Mesendoderm (in vitro differentiated cells): ENCODE results near the gene SCN4A.

ENCODE experiments used
- DNase-seq: peaks from one replicate; pipeline ENCODE4 v3.0.0; 2013
- H2AK5ac ChIP-seq: 2 replicates; pipeline ENCODE4 v1.6.1; 2013; ENCODE audit warnings: low read length, inconsistent platforms
- H2BK120ac ChIP-seq: 2 replicates; pipeline ENCODE4 v1.6.1; 2013; ENCODE audit warnings: low read depth, mild to moderate bottlenecking, low read length, moderate library complexity, mixed read lengths
- H2BK15ac ChIP-seq: replicated peaks from 2 replicates; pipeline ENCODE4 v1.6.1; 2013; ENCODE audit warnings: low read depth, mild to moderate bottlenecking, moderate library complexity
- H2BK5ac ChIP-seq: 2 replicates; pipeline ENCODE4 v1.6.1; 2013; ENCODE audit warnings: low read length, inconsistent platforms
- H3K18ac ChIP-seq: 2 replicates; pipeline ENCODE4 v1.6.1; 2013; ENCODE audit warnings: mild to moderate bottlenecking, low read length, mixed read lengths
- H3K23ac ChIP-seq: one replicate; pipeline ENCODE4 v1.6.1; 2013; ENCODE audit warnings: low read length
- H3K27ac ChIP-seq: 2 replicates; pipeline ENCODE4 v1.5.1; 2013; ENCODE audit warnings: low read depth, mild to moderate bottlenecking, inconsistent platforms, low read length, moderate library complexity
- H3K27me3 ChIP-seq: 2 replicates; pipeline ENCODE4 v1.6.1; 2013; ENCODE audit warnings: low read length, control low read depth, mild to moderate bottlenecking, inconsistent platforms; ENCODE audit not compliant: insufficient read depth, poor library complexity
- H3K36me3 ChIP-seq: 2 replicates; pipeline ENCODE4 v1.6.1; 2013; ENCODE audit warnings: low read length, inconsistent platforms; ENCODE audit not compliant: control insufficient read depth, insufficient read depth
- H3K4ac ChIP-seq: one replicate; pipeline ENCODE4 v1.6.1; 2013; ENCODE audit warnings: low read depth, mild to moderate bottlenecking, low read length, moderate library complexity
- H3K4me1 ChIP-seq: 2 replicates; pipeline ENCODE4 v1.6.1; 2013; ENCODE audit warnings: low read depth, low read length, inconsistent platforms; ENCODE audit not compliant: control insufficient read depth
- H3K4me2 ChIP-seq: 2 replicates; pipeline ENCODE4 v1.6.1; 2013; ENCODE audit warnings: low read length
- H3K4me3 ChIP-seq: 2 replicates; pipeline ENCODE4 v1.5.1; 2013; ENCODE audit warnings: mild to moderate bottlenecking, low read length
- H3K56ac ChIP-seq: one replicate; pipeline ENCODE4 v1.6.1; 2013; ENCODE audit warnings: low read length
- H3K79me1 ChIP-seq: 2 replicates; pipeline ENCODE4 v1.6.1; 2013; ENCODE audit warnings: low read length, inconsistent platforms
- H3K79me2 ChIP-seq: 2 replicates; pipeline ENCODE4 v1.6.1; 2013; ENCODE audit warnings: mild to moderate bottlenecking, low read length; ENCODE audit not compliant: control insufficient read depth, insufficient read depth
- H3K9ac ChIP-seq: 2 replicates; pipeline ENCODE4 v1.6.1; 2013; ENCODE audit warnings: low read length, inconsistent platforms
- H4K5ac ChIP-seq: one replicate; pipeline ENCODE4 v1.6.1; 2013; ENCODE audit warnings: low read length
- H4K8ac ChIP-seq: one replicate; pipeline ENCODE4 v1.6.1; 2013; ENCODE audit warnings: low read depth, mild to moderate bottlenecking, control low read depth, low read length, moderate library complexity
- WGBS: extraction: QIAGEN DNeasy Blood & Tissue Kit; methylation state at CpG from one replicate; pipeline ENCODE4 v1.1.7; 2013; ENCODE audit warnings: low lambda C conversion rate, missing lambda C conversion rate; ENCODE audit not compliant: insufficient coverage; ENCODE audit errors: extremely low coverage; 5-methylcytosine and 5-hydroxymethylcytosine counted together

The SCN4A gene

DNA sequence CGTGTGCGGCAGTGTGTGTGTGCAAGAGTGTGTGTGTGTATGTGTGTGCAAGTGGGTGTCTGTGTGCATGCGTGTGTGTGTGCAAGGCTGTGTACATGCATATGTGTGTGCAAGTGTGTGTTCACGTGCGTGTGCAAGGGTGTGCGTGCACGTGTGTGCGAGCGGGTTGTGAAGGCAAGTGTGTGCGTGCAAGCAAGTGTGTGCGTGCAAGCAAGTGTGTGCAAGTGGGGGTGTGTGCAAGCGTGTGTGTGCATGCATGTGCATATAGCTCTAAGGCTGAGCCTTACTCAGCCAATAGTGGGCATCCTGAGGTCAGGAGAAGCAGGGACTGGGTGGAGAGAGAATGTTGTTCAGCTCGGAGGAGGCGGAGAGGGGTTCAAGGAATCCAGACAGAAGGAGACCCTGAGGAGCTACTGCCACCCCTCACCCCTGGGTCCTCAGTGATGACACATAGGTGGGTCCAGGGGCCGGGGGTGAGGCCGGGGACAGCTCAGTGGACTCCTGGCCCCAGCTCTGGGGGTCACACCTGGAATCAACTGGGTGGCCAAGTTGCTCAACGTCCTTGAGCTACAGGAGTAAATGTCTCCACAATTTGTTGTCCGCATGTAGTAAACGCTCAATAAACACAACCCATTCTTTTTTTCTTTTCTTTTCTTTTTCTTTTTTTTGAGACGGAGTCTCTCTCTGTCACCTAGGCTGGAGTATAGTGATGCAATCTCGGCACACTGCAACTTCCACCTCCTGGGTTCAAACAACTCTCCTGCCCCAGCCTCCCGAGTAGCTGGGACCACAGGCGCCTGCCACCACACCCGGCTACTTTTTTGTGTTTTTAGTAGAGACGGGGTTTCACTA is 27.2 kb upstream of the SCN4A start:
- no peaks in the 10 kb centered on the region for H3K79me1 ChIP-seq
- no peak overlapping the region for H3K4ac ChIP-seq
- no peak overlapping the region for H3K4me3 ChIP-seq
- no peak overlapping the region for H4K8ac ChIP-seq
- peak overlapping the region; percentile 45 for H3K23ac ChIP-seq
- no peaks in the 10 kb centered on the region for H3K79me2 ChIP-seq
- H3K27ac ChIP-seq = no peak overlapping the region
- H3K36me3 ChIP-seq = no peaks in the 10 kb centered on the region
- no peak overlapping the region for H3K4me2 ChIP-seq
- H3K18ac ChIP-seq = no peak overlapping the region
- no peak overlapping the region for H3K9ac ChIP-seq
- H3K27me3 ChIP-seq = no peaks in the 10 kb centered on the region
- no peak overlapping the region for H2AK5ac ChIP-seq
- H3K56ac ChIP-seq = no peak overlapping the region
- H2BK15ac ChIP-seq = no peak overlapping the region
- H2BK120ac ChIP-seq = no peak overlapping the region
- whole genome bisulfite sequencing = no CpG with 5 or more reads among the region's 25 CpGs
- no peak overlapping the region for H4K5ac ChIP-seq
- H2BK5ac ChIP-seq = no peak overlapping the region
- no peaks in the 10 kb centered on the region for H3K4me1 ChIP-seq
- no peak for DNase-seq

DNA sequence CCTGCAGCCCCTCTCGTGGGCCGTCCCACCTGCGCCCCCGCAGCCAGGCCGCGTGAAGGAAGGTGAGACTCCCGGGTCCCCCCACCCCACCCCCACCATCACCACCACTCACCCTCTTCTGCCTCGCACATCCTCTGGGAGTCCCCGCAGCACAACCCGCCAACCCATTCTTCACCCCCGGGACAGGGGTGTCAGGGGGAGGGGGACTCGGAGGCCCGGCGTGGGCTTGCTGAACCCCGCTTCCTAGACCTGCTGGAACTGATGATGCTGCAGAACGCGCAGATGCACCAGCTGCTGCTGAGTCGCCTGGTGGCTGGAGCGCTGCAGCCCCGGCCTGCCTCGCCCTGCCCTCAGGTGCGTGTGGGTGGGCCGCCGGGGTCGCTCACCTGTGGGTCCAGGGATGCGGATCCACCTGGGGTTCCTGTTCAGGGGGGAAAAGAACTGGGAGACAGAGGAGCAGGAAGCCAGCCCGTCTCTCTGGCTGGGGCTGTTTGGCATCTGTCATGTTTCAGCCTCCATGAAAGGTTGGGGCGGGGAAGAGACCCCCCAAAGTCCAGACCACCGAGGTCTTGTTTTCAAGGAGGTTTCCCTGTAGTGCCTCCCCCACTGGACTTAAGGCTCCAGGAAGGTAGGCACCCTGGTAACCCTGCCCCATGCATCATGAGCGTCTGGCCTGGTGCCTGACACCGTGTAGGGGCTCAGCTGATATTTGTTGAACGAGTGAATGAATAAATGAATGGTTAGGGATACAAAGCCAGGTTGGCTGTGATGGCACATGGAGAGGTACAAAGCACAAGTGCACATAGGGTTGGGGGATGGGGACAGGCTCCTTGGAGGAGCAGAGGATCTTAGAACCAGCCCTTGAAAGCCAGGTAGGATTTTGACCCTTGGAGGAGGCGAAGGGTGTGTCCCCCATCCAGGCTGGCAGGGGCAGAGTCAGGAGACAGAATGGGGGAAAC is 26.3 kb upstream of the SCN4A start:
- Histone ChIP-seq H3K27me3 (no peaks in the 10 kb centered on the region), H3K18ac (no peak overlapping the region), H3K27ac (no peak overlapping the region), H3K79me2 (no peaks in the 10 kb centered on the region), H3K4me2 (peak overlapping the region; percentile 61), H2AK5ac (no peak overlapping the region), H2BK120ac (no peak overlapping the region), H3K79me1 (no peaks in the 10 kb centered on the region), H3K36me3 (no peaks in the 10 kb centered on the region), H3K4me1 (no peaks in the 10 kb centered on the region), H4K8ac (no peak overlapping the region), H2BK15ac (no peak overlapping the region), H4K5ac (no peak overlapping the region), H2BK5ac (no peak overlapping the region), H3K23ac (peak overlapping the region; percentile 66), H3K4me3 (peak overlapping the region; percentile 80), H3K9ac (peak overlapping the region; percentile 76), H3K56ac (peak overlapping the region; percentile 85), H3K4ac (no peak overlapping the region)
- no peak for DNase-seq
- no CpG with 5 or more reads among the region's 33 CpGs for WGBS

DNA sequence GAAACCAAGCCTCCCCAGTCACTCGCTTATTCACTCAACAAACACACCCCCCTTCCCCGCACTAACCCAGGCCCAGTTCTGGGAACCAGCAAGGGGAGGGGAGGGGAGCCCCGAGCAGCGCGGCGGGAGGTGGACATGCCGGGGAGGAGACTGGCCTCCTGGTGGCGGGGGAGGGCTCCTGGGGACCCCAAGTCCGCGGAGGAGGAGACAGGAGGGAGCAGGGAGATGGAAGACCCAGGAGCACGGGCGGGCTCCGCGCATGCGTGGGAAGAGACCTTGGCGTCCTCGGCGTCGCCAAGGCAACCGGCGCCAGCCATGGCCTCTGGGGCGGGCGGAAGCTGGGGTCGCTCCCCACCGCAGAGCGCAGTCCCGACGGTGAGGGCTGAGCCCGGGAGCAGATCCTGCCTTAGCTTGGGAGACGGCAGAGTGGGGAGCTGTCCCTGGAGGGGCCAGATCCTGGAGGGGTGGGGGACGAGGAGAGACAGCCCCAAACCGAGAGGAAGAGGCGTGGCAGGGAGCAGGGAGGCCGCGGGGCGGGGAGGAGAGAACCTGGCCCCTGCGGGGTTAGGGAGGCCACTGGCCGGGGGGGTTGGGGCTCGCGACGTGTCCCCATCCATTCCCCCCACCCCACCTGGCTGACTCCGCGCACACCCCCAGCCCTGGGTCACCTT is 25.5 kb upstream of the SCN4A start, which contains the start of gene PRR29:
TSS of gene PRR29 (plus strand) at position 302 of the 671 bp plus-strand sequence. CDS start at position 316, 14 bp downstream.
- Histone ChIP-seq H3K9ac (peak within 1 kb of the TSS; percentile 76), H3K4me3 (peak within 1 kb of the TSS; percentile 80), H2BK120ac (no peak within 1 kb of the TSS), H3K23ac (peak within 1 kb of the TSS; percentile 66), H2BK15ac (no peak within 1 kb of the TSS), H3K4ac (no peak within 1 kb of the TSS), H3K36me3 (no peaks in the 10 kb centered on the region), H3K56ac (peak within 1 kb of the TSS; percentile 85), H4K5ac (no peak within 1 kb of the TSS), H3K79me1 (no peaks in the 10 kb centered on the region), H3K4me1 (no peaks in the 10 kb centered on the region), H3K79me2 (no peaks in the 10 kb centered on the region), H3K4me2 (peak within 1 kb of the TSS; percentile 95), H2AK5ac (no peak within 1 kb of the TSS), H3K27ac (no peak within 1 kb of the TSS), H3K27me3 (no peaks in the 10 kb centered on the region), H3K18ac (no peak within 1 kb of the TSS), H4K8ac (no peak within 1 kb of the TSS), H2BK5ac (no peak within 1 kb of the TSS)
- no CpG with 5 or more reads among the region's 43 CpGs for WGBS
- peak; percentile 85 for DNase-seq

DNA sequence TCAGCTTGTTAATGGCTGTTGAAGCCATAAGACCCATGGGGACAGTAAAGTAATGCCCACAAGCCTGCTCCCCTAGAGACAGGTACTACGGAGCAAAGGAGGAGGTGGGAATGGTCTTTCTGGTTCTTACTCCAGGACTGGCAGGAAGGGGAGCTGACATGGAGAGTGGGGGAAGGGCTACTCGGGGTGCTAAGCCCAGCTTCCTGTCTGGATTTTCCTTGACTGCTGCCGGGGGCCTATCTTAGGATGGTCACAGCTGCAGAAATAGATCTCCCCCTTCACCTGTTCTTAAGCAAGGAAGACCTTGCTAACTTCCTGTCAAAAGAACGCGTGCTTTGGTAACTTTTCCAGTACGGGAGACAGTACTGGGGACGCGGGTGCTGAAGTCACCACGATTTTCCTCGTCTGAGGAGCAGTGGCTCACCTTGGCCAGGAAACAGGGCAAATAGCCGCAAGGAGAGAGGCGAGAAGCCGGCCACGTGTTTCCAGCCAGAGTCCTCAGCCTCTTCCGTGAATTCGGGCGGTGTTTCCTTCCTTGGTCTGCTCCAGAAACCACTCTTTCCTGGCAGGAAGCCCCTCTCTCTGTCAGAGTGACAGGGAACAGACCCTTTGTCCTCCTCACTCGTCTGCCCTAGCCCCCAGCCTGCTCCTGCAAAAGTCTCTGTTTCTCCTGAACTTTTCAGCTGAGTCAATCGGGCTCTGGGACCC is 24.8 kb upstream of the SCN4A start:
- peak; percentile 54 for DNase-seq
- H3K79me1 ChIP-seq = no peaks in the 10 kb centered on the region
- no peak overlapping the region for H2BK5ac ChIP-seq
- no peak overlapping the region for H3K4ac ChIP-seq
- no peak overlapping the region for H4K8ac ChIP-seq
- H4K5ac ChIP-seq = no peak overlapping the region
- H3K56ac ChIP-seq = peak overlapping the region; percentile 82
- H3K79me2 ChIP-seq = no peaks in the 10 kb centered on the region
- H2BK120ac ChIP-seq = no peak overlapping the region
- H2BK15ac ChIP-seq = no peak overlapping the region
- H3K27ac ChIP-seq = no peak overlapping the region
- H2AK5ac ChIP-seq = no peak overlapping the region
- peak overlapping the region; percentile 59 for H3K9ac ChIP-seq
- H3K36me3 ChIP-seq = no peaks in the 10 kb centered on the region
- H3K23ac ChIP-seq = no peak overlapping the region
- H3K4me2 ChIP-seq = peak overlapping the region; percentile 95
- WGBS = no CpG with 5 or more reads among the region's 19 CpGs
- H3K4me3 ChIP-seq = peak overlapping the region; percentile 72
- H3K4me1 ChIP-seq = no peaks in the 10 kb centered on the region
- H3K18ac ChIP-seq = no peak overlapping the region
- H3K27me3 ChIP-seq = no peaks in the 10 kb centered on the region
